Measurements from ENCODE around the gene HYOU1. TPM values are rescaled to one million over a fixed set of nuclear protein-coding genes. Genes with fewer than 3 reads are reported as not detected.

Gene HYOU1
- polyA plus RNA-seq, 1 of the 3 experiments (the other 2 are of a cell fraction) = 90.8 TPM

DNA sequence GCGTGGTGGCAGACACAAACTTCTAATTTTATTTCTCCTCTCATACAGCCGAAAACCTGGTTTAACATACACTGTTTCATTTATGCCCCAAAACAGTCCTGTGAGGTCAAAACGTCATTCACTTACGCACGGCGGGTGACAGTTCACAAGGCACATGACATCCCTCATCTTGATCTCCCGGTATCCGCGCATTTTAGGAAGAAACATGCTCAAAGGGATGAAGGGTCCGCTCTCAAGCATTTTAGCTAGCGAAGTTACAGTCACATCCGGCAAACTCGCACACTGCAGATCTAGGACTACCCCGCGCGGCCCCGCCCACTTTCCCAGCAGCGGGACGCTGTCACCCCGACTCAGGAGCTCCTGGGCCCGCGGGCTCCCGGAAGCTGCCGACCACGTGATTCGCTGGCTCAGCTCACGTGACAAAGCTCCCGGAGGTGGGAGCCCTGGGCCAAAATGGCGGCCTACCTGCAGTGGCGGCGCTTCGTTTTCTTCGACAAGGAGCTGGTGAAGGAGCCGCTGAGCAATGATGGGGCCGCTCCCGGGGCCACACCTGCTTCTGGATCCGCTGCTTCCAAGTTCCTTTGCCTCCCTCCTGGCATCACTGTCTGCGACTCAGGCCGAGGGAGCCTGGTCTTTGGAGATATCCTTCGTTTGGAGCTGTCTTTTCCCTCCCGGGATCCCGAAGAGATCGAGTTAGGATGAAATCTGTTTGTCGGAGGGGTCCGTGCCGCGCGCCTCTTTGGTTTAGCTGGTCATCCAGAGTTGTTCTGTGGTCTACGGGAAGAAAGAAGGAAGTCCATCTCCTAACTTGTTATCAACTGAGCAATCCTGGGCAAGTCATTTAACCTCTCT is 10.6 kb upstream of the HYOU1 start, which contains the start of gene VPS11 (continued):
- TF ChIP-seq REST (IDR thresholded peaks at IDR 0.05; ENCODE audit: low read depth, low read length) = 0 out of 2 replicates have a peak, but pooled peaks have one; percentile 7
- no peak for TF ChIP-seq RAD21 (IDR thresholded peaks at IDR 0.05; ENCODE audit: low read length)
- TF ChIP-seq NRF1 (IDR thresholded peaks at IDR 0.05; ENCODE audit: low read depth, low read length) = peak; percentile 37
- no peak for TF ChIP-seq CHD2 (IDR thresholded peaks at IDR 0.05; ENCODE audit: low read length, partially characterized antibody)
- TF ChIP-seq FOXJ3 (CRISPR knock-in tag; IDR thresholded peaks at IDR 0.05) = no peak
- no peak; the same call in 1 of the 2 replicates for TF ChIP-seq TCF12 (IDR thresholded peaks at IDR 0.05)
- TF ChIP-seq, protein P1, sequence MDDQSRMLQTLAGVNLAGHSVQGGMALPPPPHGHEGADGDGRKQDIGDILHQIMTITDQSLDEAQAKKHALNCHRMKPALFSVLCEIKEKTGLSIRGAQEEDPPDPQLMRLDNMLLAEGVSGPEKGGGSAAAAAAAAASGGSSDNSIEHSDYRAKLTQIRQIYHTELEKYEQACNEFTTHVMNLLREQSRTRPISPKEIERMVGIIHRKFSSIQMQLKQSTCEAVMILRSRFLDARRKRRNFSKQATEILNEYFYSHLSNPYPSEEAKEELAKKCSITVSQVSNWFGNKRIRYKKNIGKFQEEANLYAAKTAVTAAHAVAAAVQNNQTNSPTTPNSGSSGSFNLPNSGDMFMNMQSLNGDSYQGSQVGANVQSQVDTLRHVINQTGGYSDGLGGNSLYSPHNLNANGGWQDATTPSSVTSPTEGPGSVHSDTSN (IDR thresholded peaks at IDR 0.05) = 0 out of 2 replicates have a peak, but pooled peaks have one; percentile 12
- peak; percentile 81 for TF ChIP-seq GABPA (IDR thresholded peaks at IDR 0.05; ENCODE audit: low read depth)
- no peak for TF ChIP-seq TEAD4 (IDR thresholded peaks at IDR 0.05; ENCODE audit: borderline replicate concordance, insufficient read depth)
- TF ChIP-seq POLR2AphosphoS5 (IDR thresholded peaks at IDR 0.05; ENCODE audit: low read depth, low read length) = peak; percentile 78
- TF ChIP-seq FOXM1 (IDR thresholded peaks at IDR 0.05; ENCODE audit: low read depth) = no peak
- peak; percentile 99 for TF ChIP-seq USF1 (IDR thresholded peaks at IDR 0.05; ENCODE audit: borderline replicate concordance, low read depth)

DNA sequence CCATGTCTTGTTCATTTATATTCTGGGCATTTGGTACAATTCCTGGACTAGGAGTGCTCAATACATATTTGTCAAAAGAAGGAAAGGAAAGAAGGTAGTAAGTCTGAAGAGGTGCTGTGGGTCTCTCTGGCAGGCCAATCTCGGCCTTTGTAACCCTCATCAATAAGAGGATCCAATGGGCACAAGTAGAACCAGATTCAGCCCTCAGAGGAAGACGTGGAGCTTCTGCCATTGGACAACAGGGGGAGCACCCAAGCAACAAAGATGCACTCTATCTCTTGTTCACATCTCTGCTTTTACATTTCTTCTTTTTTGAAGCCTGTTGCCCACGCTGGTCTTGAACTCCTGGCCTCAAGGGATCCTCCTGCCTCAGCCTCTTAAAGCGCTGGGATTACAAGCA is 8.4 kb upstream of the HYOU1 start:
- Histone ChIP-seq H3K4me3 (ENCODE audit: low read depth in 2 of 2, low read length in 1 of 2) (no peak overlapping the region), H3K9me3 (no peaks in the 10 kb centered on the region), H4K20me1 (ENCODE audit: insufficient read depth) (no peaks in the 10 kb centered on the region), H3K4me1 (ENCODE audit: control insufficient read depth in 1 of 2, insufficient read depth in 2 of 2, low read depth in 1 of 2, low read length in 1 of 2) (peaks cover 5 to 6% of the 10 kb centered on the region in 2 experiments; a peak in 2 of 4 replicates), H3K4me2 (no peak overlapping the region), H3K9ac (no peak overlapping the region), H3K27ac (ENCODE audit: low read depth in 2 of 2, low read length in 1 of 2) (no peak overlapping the region), H3K36me3 (replicated peaks in 1 of 2; ENCODE audit: control insufficient read depth in 1 of 2, insufficient read depth in 2 of 2, low read length in 1 of 2) (peaks cover 7% of the 10 kb centered on the region in 2 experiments), H3K27me3 (ENCODE audit: insufficient read depth) (no peaks in the 10 kb centered on the region), H3F3A (replicated peaks; ENCODE audit: insufficient read depth) (peaks cover 23% of the 10 kb centered on the region), H2AFZ (ENCODE audit: low read depth) (no peak overlapping the region), H3K79me2 (ENCODE audit: insufficient read depth) (peaks cover 39% of the 10 kb centered on the region), H3K9me2 (no peaks in the 10 kb centered on the region)
- ChIA-PET CTCF (interaction anchor here (1.8 kb wide), 2 partner anchors 9 to 34 kb away, joined by 7 read pairs; partner anchors contain the start of gene HYOU1), POLR2A (no interaction called here)
- WGBS (ENCODE audit: low lambda C conversion rate) = 73% methylated on average over 4 of the region's 4 CpGs
- peak; percentile 52 for DNase-seq
- TF ChIP-seq CHD2 (IDR thresholded peaks at IDR 0.05; ENCODE audit: low read length, partially characterized antibody) (no peak), FOSL2 (IDR thresholded peaks at IDR 0.05; ENCODE audit: borderline replicate concordance, low read depth) (no peak), USF1 (IDR thresholded peaks at IDR 0.05; ENCODE audit: borderline replicate concordance, low read depth) (no peak), FOXM1 (IDR thresholded peaks at IDR 0.05; ENCODE audit: low read depth) (no peak), REST (IDR thresholded peaks at IDR 0.05; ENCODE audit: low read depth, low read length) (no peak), MXI1 (IDR thresholded peaks at IDR 0.05; ENCODE audit: low read depth, low read length) (no peak), EZH2phosphoT487 (IDR thresholded peaks at IDR 0.05; ENCODE audit: borderline replicate concordance, low read depth) (no peak)
- TF ChIP-seq, protein P2, sequence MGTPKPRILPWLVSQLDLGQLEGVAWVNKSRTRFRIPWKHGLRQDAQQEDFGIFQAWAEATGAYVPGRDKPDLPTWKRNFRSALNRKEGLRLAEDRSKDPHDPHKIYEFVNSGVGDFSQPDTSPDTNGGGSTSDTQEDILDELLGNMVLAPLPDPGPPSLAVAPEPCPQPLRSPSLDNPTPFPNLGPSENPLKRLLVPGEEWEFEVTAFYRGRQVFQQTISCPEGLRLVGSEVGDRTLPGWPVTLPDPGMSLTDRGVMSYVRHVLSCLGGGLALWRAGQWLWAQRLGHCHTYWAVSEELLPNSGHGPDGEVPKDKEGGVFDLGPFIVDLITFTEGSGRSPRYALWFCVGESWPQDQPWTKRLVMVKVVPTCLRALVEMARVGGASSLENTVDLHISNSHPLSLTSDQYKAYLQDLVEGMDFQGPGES (IDR thresholded peaks at IDR 0.05; ENCODE audit: low read depth, low read length) = no peak
